HepG2 (cell line): ENCODE measurements around the gene GFRA3. TPM values are rescaled to one million over a fixed set of nuclear protein-coding genes. Genes with fewer than 3 reads are reported as not detected.

Experiments used
- ELK4 ChIP-seq: sonication (generic); formaldehyde crosslinking; IDR thresholded peaks from 2 replicates; pipeline ENCODE4 v1.9.0; 2021; ENCODE audit warnings: missing genetic modification reagents, borderline replicate concordance
- KIAA2018 ChIP-seq: sonication (generic); formaldehyde crosslinking; IDR thresholded peaks from 2 replicates; pipeline ENCODE4 v1.5.0; 2020; ENCODE audit warnings: mild to moderate bottlenecking, missing genetic modification reagents, borderline replicate concordance
- MNT ChIP-seq: fragments of 450-650 bp; IDR thresholded peaks from 2 replicates; pipeline ENCODE4 v1.6.1; 2016
- POLR2G ChIP-seq: fragments of 200-400 bp; formaldehyde crosslinking; IDR thresholded peaks from 2 replicates; pipeline ENCODE4 v1.6.1; 2018; ENCODE audit warnings: mild to moderate bottlenecking, low read depth, low read length, moderate library complexity
- SYNCRIP ChIP-seq: fragments of 200-400 bp; formaldehyde crosslinking; IDR thresholded peaks from 2 replicates; pipeline ENCODE4 v1.6.1; 2018; ENCODE audit warnings: mild to moderate bottlenecking, low read depth, low read length; ENCODE audit not compliant: insufficient read depth
- TRAFD1 ChIP-seq: sonication (generic); formaldehyde crosslinking; IDR thresholded peaks from 2 replicates; pipeline ENCODE4 v1.5.1; 2020; ENCODE audit warnings: missing genetic modification reagents, mild to moderate bottlenecking, borderline replicate concordance
- ZNF280B ChIP-seq: sonication (generic); formaldehyde crosslinking; IDR thresholded peaks from 2 replicates; pipeline ENCODE4 v1.5.0; 2020; ENCODE audit warnings: missing genetic modification reagents, mild to moderate bottlenecking, borderline replicate concordance
- ZNF589 ChIP-seq: sonication (generic); formaldehyde crosslinking; conservative IDR thresholded peaks from 2 replicates; pipeline ENCODE4 v1.8.0; 2022; ENCODE audit warnings: mild to moderate bottlenecking, moderate library complexity, missing genetic modification reagents
- polyA plus RNA-seq, 8 experiments: library from polyadenylated mRNA; depleted of rRNA in 3 of 8; stranded (reverse) in 7 of 8; unstranded in 1 of 8; fragments of >200 nt; fragmentation: Illumina TruSeq in 4 of 8; extraction: Trizol in 4 of 8; gene quantifications; 2 replicates each; pipeline versions ENCODE4 v1.2.1 to v1.2.3, GENCODE V29; 2011 to 2016; ENCODE audit warnings: low read depth in 4 of 8, missing spikeins in 1 of 8, mixed read lengths in 1 of 8; ENCODE audit not compliant: insufficient read depth in 1 of 8
- total RNA-seq, 5 experiments: library from RNA; depleted of rRNA; stranded (reverse); fragments of >200 nt; fragmentation: Illumina TruSeq; extraction: Trizol; gene quantifications; 2 replicates each; pipeline ENCODE4 v1.2.3, GENCODE V29; 2016; ENCODE audit warnings: low read depth in 1 of 5

Gene GFRA3
- total and polyA plus RNA-seq, 2 of the 13 experiments (the other 11 are each of a cell fraction or from before 2014, with no cell fraction given), result 0.27 to 0.30 TPM

GRCh38 chr5:138212828-138213160 is 61.6 kb downstream of the GFRA3 start (continued):
- TF ChIP-seq ZNF280B (CRISPR knock-in tag), result no peak; the same call in 1 of the 2 replicates
- no peak for TF ChIP-seq TRAFD1
- no peak for TF ChIP-seq ZNF589
- no peak for TF ChIP-seq ELK4 (CRISPR knock-in tag)
- no peak for TF ChIP-seq KIAA2018 (CRISPR knock-in tag)
- TF ChIP-seq SYNCRIP, result no peak
- no peak for TF ChIP-seq MNT
- no peak for TF ChIP-seq POLR2G
- TF ChIP-seq, all 625 proteins: peak for 8
